GM19467 (cell line): Measurements from ENCODE around the gene SLC26A1.

Experiments used
- ATAC-seq: cut with Tn5 transposase; IDR thresholded peaks from one replicate; pipeline ENCODE4 v1.9.1; 2021; ENCODE audit warnings: mild to moderate bottlenecking, moderate library complexity; ENCODE audit not compliant: unreplicated experiment

Gene SLC26A1, protein sequence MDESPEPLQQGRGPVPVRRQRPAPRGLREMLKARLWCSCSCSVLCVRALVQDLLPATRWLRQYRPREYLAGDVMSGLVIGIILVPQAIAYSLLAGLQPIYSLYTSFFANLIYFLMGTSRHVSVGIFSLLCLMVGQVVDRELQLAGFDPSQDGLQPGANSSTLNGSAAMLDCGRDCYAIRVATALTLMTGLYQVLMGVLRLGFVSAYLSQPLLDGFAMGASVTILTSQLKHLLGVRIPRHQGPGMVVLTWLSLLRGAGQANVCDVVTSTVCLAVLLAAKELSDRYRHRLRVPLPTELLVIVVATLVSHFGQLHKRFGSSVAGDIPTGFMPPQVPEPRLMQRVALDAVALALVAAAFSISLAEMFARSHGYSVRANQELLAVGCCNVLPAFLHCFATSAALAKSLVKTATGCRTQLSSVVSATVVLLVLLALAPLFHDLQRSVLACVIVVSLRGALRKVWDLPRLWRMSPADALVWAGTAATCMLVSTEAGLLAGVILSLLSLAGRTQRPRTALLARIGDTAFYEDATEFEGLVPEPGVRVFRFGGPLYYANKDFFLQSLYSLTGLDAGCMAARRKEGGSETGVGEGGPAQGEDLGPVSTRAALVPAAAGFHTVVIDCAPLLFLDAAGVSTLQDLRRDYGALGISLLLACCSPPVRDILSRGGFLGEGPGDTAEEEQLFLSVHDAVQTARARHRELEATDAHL

DNA sequence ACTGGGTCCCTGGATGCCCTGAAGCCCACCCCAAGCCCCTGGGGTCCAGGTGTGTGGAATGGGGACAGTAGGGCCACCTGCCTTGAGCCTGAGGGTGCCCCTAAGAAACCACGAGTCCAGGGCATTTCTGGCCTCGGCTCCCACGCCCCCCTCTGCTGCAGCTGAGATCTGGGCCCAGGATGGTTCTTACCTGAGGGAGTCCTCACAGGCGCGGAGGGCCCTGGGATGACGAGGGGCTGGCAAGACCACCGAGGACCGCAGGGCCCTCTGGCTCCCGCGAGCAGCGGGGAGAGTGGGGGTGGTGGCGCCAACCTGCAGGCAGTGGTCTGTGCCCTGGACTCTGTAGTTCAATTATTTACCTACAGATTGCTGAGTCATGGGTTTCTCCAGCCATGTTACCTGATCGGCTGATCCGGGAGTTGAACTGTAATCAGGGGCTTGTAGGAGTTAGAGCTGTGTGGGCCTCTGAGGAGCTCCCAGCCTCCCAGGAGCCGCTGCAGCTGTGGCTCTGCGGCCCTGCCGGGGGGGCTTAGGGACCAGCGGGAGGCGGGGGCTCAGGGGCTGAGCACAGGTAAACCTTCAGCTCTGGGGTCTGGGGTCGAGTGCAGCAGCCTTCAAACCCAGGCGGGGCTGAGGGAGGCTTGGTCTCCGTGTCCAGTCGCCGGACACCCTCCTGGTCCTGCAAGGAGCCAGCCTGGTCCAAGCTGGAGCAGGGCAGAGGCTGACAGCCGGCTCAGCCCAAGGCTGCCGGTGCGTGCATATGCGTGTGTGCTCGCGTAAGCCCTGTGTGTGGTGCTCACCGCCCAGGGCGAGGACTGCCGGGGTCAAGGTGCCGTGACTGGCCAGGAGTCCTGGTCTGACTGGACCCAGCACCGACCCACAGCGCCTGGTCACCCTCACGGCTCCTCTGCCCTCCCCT lies at the start of gene SLC26A1:
Gene SLC26A1 (minus strand): TSS at position 294 of the 919 bp plus-strand sequence. CDS start 1,701 bp downstream, outside the sequence.
- ATAC-seq = no peak

DNA sequence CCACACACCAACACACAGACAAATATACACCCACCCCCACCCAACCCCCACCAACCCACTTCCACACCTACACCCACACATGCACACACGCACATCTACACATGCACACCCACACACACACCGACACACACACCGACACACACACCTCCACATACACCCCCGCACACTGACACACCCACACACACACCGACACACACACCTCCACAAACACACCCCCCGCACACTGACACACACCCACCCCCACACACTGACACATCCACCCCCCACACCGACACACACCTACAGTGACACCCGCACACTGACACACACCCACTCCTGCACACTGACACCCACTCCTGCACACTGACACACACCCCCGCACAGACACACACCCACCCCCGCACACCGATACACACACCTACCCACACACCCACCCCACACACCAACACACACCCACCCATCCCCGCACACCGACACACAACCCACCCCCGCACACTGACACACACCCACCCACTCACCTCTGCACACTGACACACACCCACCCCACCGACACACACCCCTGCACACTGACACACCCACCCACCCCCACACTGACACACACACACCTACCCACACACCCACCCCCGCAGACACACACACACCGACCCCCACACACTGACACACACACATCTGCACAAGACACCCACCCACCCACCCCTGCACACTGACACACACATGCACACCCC lies 49.3 kb upstream of the SLC26A1 start:
- no peak for ATAC-seq

DNA sequence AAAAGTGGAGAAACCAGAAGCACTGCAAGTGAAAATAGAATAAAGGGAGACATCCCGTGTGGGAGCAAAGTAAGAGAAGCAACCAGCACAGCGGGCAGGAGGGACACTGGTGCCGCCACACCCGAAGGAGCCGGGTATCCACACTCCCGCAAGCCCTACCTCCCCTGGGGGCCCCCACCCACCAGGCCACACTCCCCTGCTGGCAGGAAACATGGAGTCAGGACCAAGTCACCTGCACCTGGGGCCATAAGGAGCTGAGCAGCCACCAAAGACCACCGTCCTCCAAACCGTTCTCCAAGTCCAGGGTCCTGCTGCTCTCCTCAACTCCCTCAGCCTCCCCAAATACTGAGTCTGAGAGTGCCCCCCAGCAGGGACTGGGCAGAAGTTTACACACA lies 48.7 kb upstream of the SLC26A1 start:
- ATAC-seq = no peak

DNA sequence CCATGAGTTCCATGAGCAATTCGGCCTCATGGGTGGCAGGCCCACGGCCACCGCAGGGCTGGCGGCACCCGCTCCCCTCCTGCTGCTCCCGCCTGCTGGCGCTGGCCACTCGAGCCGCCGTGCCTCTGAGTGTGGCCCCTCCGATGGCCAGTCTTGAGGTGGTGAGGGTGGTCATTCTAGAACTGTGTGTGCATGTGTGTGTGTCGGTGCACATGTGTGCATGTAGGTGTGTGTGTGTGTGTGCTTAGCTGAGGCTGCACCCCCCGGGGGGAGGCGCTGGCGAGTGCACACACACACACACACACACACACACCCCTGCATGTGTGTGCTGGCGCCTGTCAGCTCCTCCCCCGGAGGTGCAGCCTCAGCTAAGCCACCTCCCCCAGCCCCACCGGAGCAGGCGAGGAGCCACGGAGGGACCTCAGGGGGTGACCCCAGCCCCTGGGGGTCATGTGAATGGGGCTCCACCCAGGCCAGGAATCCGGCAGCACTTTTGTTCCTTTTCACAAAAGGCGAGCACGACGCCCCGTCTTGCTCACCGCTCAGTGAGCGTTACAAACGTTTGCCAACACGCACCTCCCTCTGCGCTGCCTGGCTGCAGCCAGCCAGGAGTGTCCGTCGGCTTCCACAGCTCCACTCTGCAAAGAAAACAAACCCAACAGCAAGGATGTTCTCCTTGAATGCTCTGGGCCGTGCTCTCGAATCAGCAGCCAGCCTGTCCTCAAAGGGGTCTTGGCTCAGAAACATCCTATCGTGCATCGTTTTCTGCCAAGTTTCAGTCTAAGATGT lies 48.1 kb upstream of the SLC26A1 start:
- no peak for ATAC-seq

DNA sequence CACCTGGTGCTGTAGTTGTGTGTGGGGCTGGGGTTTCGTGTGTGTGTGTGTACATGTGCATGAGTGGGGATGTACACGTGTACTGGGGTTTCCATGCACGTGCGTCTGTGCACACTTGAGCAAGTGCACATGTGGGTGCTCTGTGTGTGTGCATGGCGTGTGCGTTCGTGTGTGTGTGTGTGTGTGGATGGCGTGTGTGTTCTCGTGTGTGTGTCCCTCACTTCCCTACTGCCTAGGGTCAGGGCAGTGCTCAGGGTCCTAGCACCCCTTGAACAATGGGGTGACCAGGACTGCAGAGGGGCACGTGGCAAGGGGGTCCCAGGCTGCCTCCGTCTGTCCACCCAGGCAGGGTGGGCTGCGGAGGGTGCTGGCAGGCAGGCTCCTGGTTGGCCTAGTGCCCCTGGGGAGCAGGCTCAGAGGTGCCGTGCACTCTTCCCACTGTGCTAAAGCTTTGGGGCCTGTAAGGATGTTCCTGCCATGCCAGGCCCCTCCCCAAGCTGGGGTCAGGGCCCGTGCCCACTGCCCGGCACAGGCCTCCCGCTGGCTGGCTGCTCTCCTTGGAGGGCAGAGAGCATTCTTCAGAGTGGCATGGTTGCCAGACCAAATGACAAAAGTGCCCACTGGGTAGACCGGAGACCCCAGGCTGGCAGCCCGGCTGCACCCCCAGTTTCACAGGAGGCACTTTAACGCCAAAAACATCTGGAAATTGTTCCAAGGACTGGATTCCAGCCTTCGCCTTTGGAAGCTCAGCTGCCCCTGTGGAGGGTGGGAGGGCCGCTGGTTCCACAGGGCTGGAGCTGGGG lies 47.3 kb upstream of the SLC26A1 start:
- no peak for ATAC-seq

DNA sequence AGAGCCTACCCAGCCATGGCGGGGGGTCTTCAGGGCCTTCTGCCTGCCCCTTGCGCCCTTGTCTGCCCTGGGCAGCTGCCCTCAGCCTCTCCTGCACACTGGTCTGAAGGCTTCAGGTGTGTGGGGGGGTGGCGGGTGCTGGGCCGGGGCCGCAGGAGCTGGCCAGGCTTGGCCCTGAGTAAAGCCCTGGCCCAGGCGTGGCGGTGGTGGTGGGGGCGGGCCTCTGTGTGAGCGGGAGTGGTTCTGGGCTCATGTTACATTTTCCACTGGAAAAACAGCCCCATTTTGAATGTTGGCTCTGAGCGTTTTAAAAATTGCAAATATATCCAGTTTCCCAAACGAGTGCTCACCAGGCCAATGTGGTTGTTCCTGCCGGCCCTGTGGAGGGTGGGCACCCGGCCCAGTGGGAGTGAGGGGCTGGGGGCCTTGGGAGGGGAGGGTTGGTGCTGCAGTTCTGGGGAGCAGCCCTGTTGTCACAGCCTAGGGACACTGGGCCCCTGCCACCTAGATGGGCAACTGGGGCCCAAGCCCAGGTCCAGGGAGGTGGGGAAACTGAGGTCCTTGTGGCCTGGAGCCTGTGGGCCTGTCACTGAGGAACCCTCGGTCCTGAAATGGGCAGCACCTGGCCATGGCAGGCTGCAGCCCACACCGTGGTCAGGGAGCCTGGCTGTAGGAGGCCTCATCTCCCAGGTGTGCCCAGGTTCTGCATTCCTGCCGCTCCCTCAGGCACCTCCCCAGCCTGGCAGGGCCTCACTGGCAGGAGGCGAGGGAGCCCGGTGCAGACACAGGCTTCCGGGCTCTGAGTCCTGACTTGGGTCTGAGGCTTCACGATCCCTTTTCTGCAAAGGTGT lies 46.5 kb upstream of the SLC26A1 start:
- ATAC-seq = no peak

DNA sequence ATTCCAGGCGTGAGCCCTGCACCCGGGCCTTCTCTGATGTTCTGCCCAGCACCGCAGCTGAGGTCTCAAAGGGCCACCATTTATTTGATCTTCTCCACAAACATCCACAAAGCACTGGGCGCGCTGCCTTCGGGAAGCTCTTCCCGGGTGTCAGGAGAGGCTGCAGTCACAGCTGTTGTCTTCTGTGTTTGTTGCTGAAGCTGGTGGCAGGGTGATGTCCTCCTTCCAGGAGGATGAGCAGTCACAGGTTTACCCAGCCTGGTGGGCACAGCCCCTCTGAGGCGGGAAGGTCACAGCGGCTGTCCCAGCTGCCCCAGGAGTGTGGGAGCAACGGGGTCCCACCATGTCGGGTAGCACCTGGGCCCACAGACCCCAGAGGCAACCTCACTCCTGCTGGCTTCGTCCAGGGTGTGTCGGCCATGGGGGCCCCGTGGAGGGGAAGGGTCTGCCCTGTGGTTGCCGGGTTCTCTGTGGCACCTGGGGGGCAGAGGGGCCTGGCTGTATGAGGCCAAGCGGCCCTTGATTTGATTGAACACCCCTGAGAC lies 45.8 kb upstream of the SLC26A1 start:
- ATAC-seq = no peak

DNA sequence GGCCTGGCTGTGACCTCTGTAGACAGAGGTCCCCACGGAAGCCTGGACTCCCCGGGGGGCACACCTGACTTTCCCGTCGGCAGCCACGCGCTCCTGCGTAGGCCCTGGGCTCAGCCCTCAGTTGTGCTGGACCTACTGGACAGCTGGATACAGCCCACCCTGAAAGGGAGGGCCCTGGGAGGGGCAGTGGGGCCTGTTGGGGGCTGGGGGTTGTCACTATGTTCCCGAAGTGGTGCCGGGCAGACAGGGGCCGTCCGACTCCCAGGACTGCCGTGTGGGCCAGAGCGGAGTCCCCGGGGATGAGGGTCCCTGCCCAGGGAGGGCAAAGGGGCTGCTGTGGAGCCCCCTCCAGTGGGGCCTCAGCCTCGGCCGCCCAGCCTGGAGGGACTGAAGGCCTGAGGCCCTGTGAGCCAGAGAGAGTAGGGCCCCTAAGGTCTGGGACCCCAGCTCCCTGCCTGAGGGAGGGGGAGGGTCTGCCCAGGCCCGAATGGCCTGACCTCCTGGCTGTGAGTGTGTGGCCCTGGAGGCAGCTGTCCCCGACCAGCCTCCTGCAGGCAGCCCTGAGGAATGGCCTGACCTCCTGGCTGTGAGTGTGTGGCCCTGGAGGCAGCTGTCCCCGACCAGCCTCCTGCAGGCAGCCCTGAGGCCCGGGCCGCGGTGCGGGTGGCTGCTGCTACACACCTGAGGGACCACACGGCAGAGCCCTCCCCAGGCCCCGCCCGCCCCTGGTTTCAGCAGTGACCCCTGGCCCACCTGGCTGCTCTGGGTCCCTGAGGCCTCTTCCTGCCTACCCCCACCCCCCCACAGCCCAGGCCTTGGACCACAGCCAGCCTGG lies 44.0 kb upstream of the SLC26A1 start:
- no peak for ATAC-seq

DNA sequence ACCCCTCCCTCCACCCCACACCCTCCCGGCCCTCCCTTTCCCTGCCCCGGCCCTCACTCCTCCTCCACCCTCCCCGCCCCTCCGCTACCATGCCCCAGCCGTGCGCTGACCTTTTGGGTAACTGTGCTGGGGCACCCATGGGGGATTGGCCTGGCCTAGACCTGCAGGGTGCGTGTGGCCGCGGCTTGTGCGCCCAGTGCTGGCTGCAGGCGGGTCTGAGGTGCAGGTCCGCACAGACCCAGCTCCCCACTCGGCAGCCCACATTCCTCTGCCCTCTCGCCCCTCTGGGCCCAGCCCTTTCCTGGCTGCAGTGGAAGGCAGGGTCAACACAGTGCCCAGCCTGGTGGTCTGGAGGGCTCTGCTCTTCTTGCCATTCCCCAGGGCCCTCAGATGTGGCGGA lies 42.9 kb upstream of the SLC26A1 start:
- ATAC-seq = no peak

DNA sequence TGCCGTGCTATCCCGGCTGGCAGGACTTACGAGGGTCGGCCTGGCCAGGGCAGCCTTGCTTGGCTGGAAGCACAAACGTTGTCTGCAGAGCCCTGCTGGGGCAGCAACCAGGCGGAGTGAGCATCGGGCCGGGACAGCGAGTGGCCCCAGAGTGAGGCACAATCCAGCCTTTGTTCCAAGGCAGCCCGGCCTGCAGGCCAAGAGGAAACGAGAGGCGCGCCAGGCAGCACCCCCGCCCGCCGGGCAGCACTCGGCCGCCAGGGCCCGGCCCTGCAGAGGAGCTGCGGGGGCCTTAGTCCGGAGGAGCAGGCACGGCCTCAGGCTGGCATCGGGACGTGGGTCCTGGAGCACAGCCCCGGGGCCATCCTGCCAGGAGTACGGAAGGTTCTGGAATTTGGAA lies 42.3 kb upstream of the SLC26A1 start:
- no peak for ATAC-seq

DNA sequence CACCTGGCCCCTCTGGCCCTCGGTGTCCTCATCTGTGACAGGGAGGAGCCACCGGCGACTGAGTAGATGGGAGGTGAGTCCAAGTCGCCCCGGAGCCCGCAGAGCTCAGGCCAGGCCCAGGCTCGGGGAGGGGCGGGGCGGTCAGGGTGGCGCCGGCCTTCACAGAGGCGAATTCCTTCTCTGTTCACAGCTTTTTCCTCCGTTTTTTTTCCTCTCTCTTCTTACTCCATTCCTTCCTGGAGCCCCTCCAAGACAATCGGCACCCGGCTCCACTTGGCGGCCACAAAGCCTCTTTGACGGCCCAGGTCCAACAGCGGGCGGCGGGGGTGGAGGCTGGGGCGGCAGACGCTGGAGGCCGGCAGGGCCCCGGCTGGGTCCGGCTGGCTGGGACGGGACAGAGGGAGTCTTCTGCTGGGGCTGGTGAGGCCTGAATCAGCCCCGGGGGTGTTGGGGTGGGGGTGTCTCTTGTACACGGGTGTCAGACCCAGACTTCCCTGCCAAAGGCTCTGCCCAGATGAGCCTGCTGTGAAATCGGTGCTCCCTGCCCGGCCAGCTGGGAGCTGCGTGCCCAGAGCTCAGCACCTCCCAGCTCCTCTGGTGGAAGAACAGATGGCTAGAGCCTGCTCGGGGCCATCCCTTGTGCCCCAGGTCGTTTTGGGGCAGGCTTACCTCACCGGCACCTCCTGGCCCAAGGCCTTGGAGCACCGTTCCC lies 40.8 kb upstream of the SLC26A1 start:
- ATAC-seq = no peak

DNA sequence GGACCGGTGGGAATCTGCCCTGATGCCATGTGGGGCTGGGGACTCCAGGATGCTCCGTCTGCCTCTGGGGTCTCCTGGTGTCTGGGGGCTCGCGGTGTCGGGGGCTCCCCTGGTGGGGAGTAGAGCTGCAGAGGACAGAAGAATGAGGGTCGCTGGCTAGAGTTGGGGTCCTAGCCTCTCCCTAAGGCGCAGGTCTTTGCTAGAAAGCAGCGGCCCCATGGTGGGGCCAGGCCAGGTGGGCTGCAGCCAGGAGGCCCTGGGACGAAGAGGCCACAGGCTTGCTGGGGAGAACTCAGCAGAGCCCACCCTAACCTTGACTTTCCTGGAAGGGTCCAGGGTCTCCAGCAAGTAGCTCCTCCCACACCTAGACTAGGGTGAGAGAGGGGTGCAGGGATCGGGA lies 39.7 kb upstream of the SLC26A1 start:
- ATAC-seq = no peak

DNA sequence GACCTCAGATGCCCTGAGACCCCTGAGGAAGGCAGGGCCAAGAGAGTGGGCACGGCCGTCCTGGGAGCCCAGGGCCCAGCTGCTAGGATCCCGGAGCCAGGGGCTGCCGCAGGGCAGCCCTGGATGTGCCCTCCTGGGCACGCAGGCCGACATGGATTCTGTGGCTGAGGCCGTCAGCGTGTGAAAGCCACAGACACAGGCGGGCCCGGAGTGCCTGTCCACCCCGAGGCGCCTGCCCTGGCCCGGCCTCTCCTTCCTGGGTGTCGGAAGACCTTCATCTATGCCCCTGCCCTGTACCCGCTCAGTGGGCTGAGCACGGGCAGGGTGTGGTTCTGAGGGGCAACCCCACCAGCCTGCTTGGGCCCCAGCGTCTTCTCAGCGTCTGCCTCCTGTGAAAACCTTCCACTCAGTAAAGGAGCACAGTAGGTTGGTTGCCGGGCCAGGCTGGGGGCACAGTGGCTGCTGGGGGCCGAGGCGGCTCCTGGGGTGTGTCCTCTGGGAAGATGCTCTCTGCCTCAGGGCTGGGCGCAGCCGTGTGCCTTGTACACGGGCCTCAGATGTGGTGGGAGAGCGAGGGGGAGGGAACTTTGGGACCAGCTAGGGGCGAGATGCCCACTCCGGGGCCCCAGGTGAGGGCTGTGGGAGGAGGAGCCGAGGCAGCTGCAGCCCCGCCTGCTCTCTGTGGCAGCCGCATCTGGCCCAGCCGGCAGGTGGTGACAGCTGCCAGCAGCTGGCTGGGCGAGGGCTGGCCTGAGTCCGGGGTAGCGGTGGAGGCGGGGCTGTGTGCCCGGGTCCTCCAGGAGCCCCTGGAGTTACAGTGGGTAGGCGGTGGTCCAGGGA lies 39.0 kb upstream of the SLC26A1 start:
- no peak for ATAC-seq

DNA sequence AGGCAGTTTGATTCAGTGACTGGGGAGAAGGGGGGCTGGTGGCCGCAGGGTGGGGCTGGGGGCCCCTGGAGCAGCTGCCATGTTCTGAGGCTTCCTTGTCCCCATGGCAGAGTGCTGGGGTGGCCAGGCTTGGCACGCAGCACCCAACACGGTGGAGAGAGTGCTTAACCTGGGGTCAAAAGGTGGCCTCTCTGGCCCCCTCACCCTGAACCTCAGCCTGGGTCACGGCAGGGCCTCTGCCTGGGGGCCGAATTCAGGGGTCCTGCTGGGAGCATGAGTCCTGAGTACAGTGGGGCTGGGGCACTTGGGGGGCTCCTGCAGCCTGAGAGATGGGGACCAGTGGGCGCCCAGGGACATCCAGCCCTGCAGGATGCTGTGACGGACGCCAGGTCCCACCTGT lies 38.1 kb upstream of the SLC26A1 start:
- ATAC-seq = no peak

DNA sequence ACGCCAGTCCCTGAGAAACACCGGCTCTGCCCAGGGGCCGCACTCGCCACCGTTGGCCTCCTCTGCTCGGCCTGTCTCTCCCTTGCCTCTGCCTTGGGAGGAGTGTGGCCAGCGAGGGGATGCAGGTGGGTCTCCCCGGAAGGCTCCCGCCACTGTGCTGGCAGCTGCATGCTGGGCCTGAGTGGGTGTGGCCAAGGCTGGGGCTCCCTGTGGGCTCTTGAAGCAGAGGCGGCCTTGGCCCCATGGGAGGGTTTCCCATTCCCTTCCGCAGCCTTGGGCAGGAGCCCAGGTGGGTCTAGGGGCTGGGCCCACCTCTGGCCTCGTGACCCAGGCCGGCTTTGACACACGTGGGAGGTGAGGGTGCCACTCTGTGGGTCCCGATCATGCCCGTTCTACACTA lies 37.4 kb upstream of the SLC26A1 start:
- no peak for ATAC-seq

DNA sequence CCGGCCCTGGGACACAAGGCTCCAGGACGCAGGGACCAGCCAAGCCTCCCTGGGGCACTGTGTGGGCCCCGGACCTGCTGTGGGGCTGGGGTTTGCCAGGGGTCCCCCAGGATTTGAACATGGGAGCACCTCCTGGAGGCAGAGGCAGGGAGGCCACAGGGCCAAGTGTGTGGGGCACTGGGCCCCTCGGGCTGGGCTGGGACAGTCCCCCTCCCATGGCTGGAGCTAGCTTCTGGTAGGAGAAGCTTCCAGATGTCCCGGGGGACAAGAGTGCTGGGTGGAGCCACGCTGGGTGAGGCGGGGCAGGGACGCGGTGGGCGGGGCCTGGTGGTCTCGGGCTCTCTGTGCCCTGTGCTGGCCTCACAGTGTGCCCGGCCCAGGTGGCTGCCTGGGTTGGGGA lies 36.8 kb upstream of the SLC26A1 start:
- ATAC-seq = no peak
